HG03025 (cell line): ENCODE measurements around the gene GAS1.

ENCODE experiments used
- ATAC-seq: cut with Tn5 transposase; IDR thresholded peaks from one replicate; pipeline ENCODE4 v1.9.1; 2021; ENCODE audit warnings: mild to moderate bottlenecking, moderate library complexity; ENCODE audit not compliant: unreplicated experiment, low FRiP score

GAS1 gene

DNA sequence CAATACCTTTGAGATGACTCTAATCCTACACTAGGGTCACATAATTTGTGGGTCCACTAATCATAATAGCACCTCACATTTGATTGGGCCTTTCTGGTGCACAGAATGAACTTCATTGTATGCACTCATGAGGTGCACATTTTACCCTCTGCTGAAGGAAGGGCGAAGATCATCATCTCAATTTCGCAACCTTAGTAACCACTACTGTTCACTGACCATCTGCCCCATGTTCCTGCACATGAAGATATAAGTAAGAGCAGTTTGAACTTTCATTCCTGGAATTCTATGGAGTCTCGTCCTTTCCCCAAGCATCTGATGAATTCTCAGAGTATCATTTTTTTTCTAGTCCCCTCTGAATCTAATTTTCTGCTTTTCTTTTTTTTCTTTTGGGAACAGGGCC, 21.2 kb downstream of the GAS1 start:
- no peak for ATAC-seq

DNA sequence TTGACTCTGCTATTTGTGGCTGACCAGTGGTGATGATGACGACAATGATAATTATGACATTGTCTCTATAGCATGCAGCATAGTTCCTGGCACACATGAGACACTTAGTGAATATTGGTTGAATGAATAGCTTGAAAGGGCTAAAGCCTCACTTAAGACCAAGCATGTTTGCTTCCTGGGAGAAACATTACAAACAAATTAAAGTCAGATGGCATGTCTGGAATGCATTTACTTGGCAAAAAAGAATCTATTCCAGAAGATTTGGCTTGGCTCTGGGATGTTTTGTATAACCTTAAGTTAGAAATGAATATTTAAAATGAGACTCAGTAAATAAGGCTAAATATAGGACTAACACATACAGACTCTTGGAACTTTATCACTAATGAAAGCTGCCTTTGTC, 21.6 kb downstream of the GAS1 start:
- no peak for ATAC-seq

DNA sequence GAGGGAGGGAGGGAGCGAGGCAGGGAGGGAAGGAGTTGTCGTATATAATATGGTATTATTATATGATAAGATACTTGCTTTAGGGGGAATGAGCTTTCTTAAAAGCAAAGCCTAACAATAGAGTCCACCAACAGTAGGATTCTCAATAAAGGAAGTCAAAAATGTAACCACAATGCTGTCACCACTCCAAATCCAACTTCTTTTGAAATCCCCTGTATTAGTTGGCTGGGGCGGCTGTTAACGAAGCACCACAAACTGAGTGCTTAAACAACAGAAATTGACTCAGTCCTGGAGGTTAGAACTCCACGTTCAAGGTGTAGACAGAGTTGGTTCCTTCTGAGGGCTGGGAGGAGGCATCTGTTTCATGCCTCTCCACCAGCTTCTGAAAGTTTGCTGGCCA, 23.1 kb downstream of the GAS1 start:
- no peak for ATAC-seq

DNA sequence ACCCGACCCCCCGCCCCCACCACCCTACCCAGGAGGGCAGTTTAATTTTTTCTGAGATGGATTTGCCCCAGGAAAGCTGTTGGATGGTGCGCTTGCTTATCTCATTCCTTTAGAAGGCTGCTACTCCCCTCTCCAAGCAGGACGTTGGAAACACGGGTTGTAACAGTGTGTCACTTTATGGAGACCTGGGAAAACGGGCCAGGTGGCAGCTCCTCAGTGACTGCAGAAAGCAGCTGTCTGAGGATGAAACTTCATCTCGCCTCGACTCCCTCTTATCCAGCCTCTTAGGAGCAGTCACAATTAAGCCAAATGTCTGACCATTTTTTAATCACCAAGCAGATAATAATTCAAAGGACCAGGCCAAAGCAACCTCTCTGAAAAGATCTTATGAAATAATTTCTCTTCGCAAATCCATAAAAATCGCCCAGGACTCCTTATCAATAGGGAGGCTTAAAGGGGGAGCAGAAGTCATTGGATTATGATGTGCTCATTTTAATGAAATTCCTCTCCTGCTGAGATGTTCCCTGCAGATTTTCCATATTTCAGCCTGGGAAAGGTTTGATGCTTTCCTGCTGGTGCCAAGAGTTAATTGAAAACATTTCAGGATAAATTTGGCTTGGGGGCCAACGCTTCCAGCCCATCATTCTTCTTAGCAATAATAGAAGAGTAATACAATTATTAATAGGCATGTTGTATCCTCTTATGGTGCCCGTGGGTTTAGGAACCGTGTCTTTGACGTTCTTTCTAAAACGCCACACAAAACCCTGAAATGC, 26.0 kb downstream of the GAS1 start:
- ATAC-seq: no peak

DNA sequence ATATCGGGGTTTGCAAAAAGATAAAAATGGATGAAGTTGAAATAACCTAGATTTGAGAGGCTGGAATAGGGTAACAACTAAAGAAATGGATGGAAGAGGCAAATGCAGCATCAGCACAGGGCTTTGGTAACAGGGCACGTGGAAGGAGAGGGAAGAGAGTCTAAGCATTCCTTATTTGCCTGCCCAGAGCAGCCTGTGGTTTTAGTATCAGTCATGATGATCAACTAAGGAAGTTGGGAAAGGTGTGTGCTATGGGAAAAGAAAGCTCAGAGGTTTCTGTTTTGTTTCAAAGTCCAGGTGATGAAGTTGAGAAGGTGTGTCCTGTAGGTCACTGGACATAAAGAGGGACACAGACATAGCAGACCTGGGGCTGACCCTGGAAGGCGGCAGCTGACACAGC, 28.8 kb downstream of the GAS1 start:
- ATAC-seq: no peak

DNA sequence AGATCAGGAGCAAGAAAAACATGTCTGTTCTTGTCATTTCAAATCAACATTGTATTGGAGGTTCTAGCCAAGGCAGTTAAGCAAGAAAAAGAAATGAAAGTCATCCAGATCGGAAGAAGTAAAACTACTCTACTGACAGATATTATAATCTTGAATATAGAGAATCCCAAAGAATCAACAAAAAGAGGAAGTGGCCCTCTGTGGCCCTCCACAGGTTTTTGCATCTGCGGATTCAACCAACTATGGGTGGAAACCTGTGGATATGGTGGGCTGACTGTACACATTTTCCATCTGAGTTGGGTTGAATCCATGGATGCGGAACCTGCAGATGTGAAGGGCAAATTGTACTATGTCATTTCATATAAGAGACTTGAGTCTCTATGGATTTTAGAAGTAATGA, 35.1 kb downstream of the GAS1 start:
- ATAC-seq: no peak

DNA sequence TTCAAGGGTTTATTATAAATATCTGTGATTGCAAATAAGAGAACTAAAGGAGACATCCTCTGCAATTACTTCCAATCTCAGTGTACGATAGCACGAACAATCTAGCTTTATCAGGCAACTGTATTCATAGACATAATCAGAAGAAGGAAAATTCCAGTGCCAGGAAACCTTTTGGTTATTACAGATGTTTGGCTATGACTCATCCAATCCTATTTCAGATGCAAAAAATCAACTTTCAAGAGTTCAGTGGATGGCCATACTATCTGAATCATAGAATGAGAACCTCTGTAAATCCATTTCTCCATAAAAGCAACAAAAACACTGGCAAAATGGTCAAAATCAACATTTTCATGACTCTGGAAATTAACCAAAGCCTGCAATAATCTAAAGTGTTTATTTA, 37.9 kb downstream of the GAS1 start:
- no peak for ATAC-seq

DNA sequence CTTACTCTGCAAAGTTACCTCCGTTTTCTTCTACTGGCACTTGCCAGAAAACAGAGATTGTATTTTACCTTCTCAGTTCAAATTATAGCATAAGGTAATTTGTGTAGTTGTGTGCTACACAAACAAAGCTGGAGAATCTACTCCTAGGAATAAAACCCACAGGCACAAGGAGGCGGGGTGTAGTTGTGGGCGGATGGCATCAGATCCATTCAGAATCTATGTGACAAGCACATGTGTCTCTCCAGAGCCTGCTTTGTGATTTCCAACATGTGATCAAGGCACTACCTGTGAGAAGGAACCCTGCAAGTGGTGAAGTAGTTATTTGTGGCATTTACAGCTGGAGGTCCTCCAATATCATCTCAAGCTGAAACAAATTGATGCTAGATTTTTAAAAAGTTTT, 39.0 kb downstream of the GAS1 start:
- no peak for ATAC-seq

DNA sequence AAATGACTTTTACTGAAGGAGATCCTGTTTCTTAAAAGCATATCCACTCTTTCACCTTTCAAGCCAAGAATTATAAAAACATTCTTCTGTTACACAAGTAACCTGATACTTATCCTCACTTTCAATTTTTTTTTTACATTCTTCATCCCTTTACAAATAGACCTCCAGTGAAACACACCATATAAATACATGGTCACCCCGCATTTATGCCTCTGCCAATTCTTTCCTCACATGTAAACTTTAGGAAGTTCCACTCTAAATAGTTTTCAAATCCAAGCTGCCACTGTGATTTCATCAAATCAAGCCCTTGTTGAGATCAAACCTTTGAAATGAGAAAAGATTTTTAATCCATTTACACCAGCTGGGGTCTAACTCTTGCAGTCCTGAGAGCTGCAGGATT, 40.0 kb downstream of the GAS1 start:
- ATAC-seq: no peak

DNA sequence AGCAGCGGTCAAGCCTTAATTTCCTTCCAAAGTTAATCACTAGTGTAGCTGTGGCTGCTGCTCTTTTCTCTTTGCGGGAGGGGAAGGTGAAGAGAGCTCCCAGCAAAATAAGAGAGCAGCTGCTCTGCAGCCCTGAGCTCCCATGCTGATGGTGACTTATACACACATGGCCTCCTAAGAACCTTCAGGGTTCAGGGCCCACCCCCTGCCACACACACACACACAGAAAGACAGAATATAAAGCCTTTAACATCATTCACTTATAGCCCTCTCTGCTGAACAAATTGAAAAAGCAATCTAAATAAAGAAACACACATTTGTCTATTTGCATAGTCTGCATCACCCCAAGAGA, 43.6 kb downstream of the GAS1 start:
- no peak for ATAC-seq

DNA sequence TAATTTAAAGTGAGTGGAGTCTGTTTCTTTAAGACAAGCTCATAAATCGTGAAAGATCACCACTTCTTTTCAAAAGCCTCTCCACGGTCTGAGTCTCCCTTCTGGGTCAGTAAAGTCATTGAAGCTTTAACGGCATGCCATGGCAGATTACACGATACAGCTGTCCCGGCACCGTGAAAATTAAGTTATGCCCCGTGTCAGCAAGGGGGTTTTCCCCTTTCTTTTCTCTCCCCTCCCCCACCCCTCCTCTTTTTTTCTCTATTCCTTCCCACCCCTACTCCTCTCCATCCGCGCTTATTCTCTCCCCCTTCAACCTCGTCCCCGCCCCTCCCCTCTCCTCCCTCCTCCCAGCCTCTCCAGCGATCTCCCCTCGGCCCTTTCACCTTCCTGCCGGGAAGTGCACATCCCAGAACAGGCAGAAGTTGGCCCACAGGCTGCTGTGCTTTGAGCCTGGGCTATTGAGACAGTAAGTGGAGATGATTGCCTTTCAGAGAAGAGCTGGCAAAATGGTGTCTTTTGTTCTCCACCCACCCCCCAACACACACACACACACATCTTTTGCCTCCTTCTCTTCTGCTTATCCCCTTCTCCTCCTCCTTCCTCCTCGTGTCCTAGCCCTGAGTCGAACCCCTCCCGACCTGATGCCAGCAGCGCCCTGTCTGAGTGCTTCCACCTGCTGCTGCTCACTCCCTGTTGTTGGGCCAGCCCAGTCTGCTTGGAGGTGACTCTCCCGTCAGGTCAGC, 44.1 kb downstream of the GAS1 start:
- no peak for ATAC-seq

DNA sequence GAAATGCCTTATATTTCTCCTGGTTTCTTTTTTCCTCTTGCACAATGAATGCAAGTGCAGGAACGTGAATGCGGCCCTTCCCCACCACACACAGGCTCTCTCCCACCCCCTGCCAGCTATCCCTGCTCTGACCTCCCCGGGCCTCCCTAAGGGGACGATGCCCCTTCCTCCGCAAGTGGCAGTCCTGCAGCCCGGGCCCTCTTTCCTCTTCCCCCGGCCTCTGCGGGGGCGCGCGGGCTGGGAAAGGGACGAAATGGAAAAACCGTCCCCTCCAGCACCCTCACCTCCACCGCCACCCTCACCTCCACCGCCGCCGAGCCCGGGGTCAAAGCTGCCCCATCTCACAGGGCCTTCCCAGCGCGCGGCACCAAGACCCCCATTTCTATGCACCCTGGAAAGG, 44.7 kb downstream of the GAS1 start:
- ATAC-seq: no peak

DNA sequence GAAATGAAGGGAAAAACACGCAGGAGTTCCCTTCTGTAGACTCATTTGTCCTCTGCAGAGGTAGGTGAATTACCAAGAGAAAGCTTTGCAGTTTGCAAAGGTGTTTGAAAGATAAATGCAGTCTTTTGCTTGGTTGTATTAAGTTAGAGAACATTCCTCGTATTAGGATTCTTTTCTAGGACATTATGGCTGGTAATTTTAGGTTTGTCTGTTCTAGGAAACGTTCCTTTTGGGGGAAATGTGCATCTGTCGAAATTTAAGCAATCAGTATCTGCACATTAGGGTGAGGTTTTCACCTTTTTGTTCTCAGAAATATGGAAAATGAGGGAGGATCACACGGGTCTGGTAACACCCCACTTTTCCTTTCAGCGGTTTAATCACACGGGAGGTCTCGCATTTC, 45.1 kb downstream of the GAS1 start:
- ATAC-seq: no peak

DNA sequence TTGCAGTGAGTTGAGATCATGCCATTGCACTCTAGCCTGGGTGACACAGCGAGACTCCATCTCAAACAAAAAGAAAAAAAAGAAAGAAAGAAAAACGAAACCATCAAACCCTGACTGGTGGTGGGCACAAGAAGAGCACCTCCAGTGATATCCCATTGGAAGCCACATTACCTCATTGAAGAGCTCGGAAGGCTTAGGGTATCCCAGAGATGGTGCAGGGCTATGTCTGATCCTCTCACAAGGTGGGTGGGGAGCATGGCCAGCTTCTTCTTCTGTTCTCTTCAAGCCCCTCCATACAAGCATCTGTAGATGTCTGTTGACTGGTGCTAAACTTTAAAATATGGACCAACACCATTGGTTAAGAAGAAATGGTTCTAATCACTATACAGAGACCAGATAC, 45.8 kb downstream of the GAS1 start:
- no peak for ATAC-seq
